HepG2 (cell line): ENCODE data around the gene STX4. TPM values are rescaled to one million over a fixed set of nuclear protein-coding genes. Genes with fewer than 3 reads are reported as not detected.

Experiments used
- CREB1 ChIP-seq, 2 experiments: fragments of 450-650 bp in 1 of 2; IDR thresholded peaks; 2 replicates each; pipeline ENCODE4 v1.6.1; 2016 to 2017; ENCODE audit warnings: control low read depth in 1 of 2, mild to moderate bottlenecking in 1 of 2, missing compliant biosample characterization in 1 of 2, missing genetic modification characterization in 1 of 2
- ELF4 ChIP-seq: sonication (generic); formaldehyde crosslinking; IDR thresholded peaks from 2 replicates; pipeline ENCODE4 v1.5.0; 2020; ENCODE audit warnings: missing genetic modification reagents, mild to moderate bottlenecking, moderate library complexity, borderline replicate concordance
- FOXK1 ChIP-seq: sonication (generic); formaldehyde crosslinking; IDR thresholded peaks from 2 replicates; pipeline ENCODE4 v1.4.0; 2020; ENCODE audit warnings: low read depth, missing genetic modification reagents, borderline replicate concordance
- HNF4G ChIP-seq, 2 experiments: sonication (generic) in 1 of 2; formaldehyde crosslinking in 1 of 2; IDR thresholded peaks; 2 replicates each; pipeline versions ENCODE4 v1.4.0 to v1.6.1; 2011 to 2020; ENCODE audit warnings: borderline replicate concordance in 2 of 2, low read depth in 2 of 2, mild to moderate bottlenecking in 2 of 2, low read length in 1 of 2, missing genetic modification reagents in 1 of 2, moderate library complexity in 1 of 2
- MYC ChIP-seq: sonication (generic); formaldehyde crosslinking; IDR thresholded peaks from 2 replicates; pipeline ENCODE4 v1.9.0; 2021; ENCODE audit warnings: missing genetic modification reagents, borderline replicate concordance
- NR3C1 ChIP-seq: sonication (generic); formaldehyde crosslinking; IDR thresholded peaks from 2 replicates; pipeline ENCODE4 v1.4.0; 2020; ENCODE audit warnings: missing genetic modification reagents
- PAXIP1 ChIP-seq: sonication (generic); formaldehyde crosslinking; conservative IDR thresholded peaks from 2 replicates; pipeline ENCODE4 v1.4.0; 2020; ENCODE audit warnings: mild to moderate bottlenecking, missing genetic modification reagents, moderate library complexity
- POGZ ChIP-seq: sonication (generic); formaldehyde crosslinking; IDR thresholded peaks from 2 replicates; pipeline ENCODE4 v1.4.0; 2020; ENCODE audit warnings: mild to moderate bottlenecking, missing genetic modification reagents
- RXRA ChIP-seq: sonication (generic); formaldehyde crosslinking; IDR thresholded peaks from 2 replicates; pipeline ENCODE4 v1.5.1; 2020; ENCODE audit warnings: missing genetic modification reagents
- ZFX ChIP-seq: sonication (generic); formaldehyde crosslinking; IDR thresholded peaks from 2 replicates; pipeline ENCODE4 v1.4.0; 2020; ENCODE audit warnings: mild to moderate bottlenecking, low read depth, missing genetic modification reagents, moderate library complexity
- ZMAT3 ChIP-seq: sonication (generic); formaldehyde crosslinking; conservative IDR thresholded peaks from 2 replicates; pipeline ENCODE4 v1.7.0; 2021; ENCODE audit warnings: missing genetic modification reagents
- ZNF780A ChIP-seq: sonication (generic); formaldehyde crosslinking; IDR thresholded peaks from 2 replicates; pipeline ENCODE4 v1.8.0; 2022; ENCODE audit warnings: mild to moderate bottlenecking, missing genetic modification reagents, moderate library complexity
- polyA plus RNA-seq, 8 experiments: library from polyadenylated mRNA; depleted of rRNA in 3 of 8; stranded (reverse) in 7 of 8; unstranded in 1 of 8; fragments of >200 nt; fragmentation: Illumina TruSeq in 4 of 8; extraction: Trizol in 4 of 8; gene quantifications; 2 replicates each; pipeline versions ENCODE4 v1.2.1 to v1.2.3, GENCODE V29; 2011 to 2016; ENCODE audit warnings: low read depth in 4 of 8, missing spikeins in 1 of 8, mixed read lengths in 1 of 8; ENCODE audit not compliant: insufficient read depth in 1 of 8
- total RNA-seq, 5 experiments: library from RNA; depleted of rRNA; stranded (reverse); fragments of >200 nt; fragmentation: Illumina TruSeq; extraction: Trizol; gene quantifications; 2 replicates each; pipeline ENCODE4 v1.2.3, GENCODE V29; 2016; ENCODE audit warnings: low read depth in 1 of 5
- TF ChIP-seq, protein P1 (sequence below): sonication (generic); formaldehyde crosslinking; IDR thresholded peaks from one replicate; pipeline ENCODE4 v1.5.1; 2020; ENCODE audit warnings: mild to moderate bottlenecking, missing genetic modification reagents; ENCODE audit errors: not compliant biosample characterization
- TF ChIP-seq, protein P2 (sequence below): sonication (generic); formaldehyde crosslinking; IDR thresholded peaks from 2 replicates; pipeline ENCODE4 v1.4.0; 2020; ENCODE audit warnings: missing genetic modification reagents

Gene STX4
- total and polyA plus RNA-seq, 2 of the 13 experiments (the other 11 are each of a cell fraction or from before 2014, with no cell fraction given), result 29.2 to 34.6 TPM

- TF ChIP-seq, protein P1, sequence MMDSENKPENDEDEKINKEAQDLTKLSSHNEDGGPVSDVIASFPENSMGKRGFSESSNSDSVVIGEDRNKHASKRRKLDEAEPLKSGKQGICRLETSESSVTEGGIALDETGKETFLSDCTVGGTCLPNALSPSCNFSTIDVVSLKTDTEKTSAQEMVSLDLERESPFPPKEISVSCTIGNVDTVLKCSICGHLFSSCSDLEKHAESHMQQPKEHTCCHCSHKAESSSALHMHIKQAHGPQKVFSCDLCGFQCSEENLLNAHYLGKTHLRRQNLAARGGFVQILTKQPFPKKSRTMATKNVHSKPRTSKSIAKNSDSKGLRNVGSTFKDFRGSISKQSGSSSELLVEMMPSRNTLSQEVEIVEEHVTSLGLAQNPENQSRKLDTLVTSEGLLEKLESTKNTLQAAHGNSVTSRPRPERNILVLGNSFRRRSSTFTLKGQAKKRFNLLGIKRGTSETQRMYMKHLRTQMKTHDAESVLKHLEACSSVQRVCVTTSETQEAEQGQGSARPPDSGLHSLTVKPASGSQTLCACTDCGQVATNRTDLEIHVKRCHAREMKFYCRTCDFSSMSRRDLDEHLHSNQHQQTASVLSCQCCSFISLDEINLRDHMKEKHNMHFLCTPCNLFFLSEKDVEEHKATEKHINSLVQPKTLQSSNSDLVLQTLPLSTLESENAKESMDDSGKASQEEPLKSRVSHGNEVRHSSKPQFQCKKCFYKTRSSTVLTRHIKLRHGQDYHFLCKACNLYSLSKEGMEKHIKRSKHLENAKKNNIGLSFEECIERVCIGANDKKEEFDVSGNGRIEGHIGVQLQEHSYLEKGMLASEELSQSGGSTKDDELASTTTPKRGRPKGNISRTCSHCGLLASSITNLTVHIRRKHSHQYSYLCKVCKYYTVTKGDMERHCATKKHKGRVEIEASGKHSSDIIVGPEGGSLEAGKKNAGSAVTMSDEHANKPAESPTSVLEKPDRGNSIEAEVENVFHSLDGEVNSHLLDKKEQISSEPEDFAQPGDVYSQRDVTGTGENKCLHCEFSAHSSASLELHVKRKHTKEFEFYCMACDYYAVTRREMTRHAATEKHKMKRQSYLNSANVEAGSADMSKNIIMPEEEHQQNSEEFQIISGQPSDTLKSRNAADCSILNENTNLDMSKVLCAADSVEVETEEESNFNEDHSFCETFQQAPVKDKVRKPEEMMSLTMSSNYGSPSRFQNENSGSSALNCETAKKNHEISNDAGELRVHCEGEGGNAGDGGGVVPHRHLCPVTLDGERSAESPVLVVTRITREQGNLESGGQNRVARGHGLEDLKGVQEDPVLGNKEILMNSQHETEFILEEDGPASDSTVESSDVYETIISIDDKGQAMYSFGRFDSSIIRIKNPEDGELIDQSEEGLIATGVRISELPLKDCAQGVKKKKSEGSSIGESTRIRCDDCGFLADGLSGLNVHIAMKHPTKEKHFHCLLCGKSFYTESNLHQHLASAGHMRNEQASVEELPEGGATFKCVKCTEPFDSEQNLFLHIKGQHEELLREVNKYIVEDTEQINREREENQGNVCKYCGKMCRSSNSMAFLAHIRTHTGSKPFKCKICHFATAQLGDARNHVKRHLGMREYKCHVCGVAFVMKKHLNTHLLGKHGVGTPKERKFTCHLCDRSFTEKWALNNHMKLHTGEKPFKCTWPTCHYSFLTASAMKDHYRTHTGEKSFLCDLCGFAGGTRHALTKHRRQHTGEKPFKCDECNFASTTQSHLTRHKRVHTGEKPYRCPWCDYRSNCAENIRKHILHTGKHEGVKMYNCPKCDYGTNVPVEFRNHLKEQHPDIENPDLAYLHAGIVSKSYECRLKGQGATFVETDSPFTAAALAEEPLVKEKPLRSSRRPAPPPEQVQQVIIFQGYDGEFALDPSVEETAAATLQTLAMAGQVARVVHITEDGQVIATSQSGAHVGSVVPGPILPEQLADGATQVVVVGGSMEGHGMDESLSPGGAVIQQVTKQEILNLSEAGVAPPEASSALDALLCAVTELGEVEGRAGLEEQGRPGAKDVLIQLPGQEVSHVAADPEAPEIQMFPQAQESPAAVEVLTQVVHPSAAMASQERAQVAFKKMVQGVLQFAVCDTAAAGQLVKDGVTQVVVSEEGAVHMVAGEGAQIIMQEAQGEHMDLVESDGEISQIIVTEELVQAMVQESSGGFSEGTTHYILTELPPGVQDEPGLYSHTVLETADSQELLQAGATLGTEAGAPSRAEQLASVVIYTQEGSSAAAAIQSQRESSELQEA (CRISPR knock-in tag), result no peak
- TF ChIP-seq ZNF780A (CRISPR knock-in tag), result no peak; the same call in 1 of the 2 replicates
- TF ChIP-seq NR3C1 (CRISPR knock-in tag), result no peak
- no peak; the same call in 1 of the 2 replicates for TF ChIP-seq PAXIP1 (CRISPR knock-in tag)
- TF ChIP-seq, protein P2, sequence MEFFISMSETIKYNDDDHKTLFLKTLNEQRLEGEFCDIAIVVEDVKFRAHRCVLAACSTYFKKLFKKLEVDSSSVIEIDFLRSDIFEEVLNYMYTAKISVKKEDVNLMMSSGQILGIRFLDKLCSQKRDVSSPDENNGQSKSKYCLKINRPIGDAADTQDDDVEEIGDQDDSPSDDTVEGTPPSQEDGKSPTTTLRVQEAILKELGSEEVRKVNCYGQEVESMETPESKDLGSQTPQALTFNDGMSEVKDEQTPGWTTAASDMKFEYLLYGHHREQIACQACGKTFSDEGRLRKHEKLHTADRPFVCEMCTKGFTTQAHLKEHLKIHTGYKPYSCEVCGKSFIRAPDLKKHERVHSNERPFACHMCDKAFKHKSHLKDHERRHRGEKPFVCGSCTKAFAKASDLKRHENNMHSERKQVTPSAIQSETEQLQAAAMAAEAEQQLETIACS (CRISPR knock-in tag), result peak; percentile 17; the same call in 1 of the 2 replicates
- peak; percentile 85; the same call in 1 of the 2 replicates for TF ChIP-seq ZFX (CRISPR knock-in tag)
- peak; percentile 41; the same call in 1 of the 2 replicates for TF ChIP-seq FOXK1 (CRISPR knock-in tag)
- TF ChIP-seq ZMAT3, result peak; percentile 43; the same call in 1 of the 2 replicates
- peak; percentile 92 for TF ChIP-seq MYC (CRISPR knock-in tag)
- TF ChIP-seq HNF4G (IDR thresholded peaks at IDR 0.05; ENCODE audit: borderline replicate concordance, low read depth, low read length), result peak; percentile 29; the same call in 1 of the 2 replicates
- no peak for TF ChIP-seq HNF4G (CRISPR knock-in tag; IDR thresholded peaks at IDR 0.05; ENCODE audit: borderline replicate concordance, low read depth)
- peak; percentile 53; the same call in 1 of the 2 replicates for TF ChIP-seq ELF4
- TF ChIP-seq CREB1 (IDR thresholded peaks at IDR 0.05), result no peak
- no peak for TF ChIP-seq CREB1 (CRISPR knock-in tag; IDR thresholded peaks at IDR 0.05)
- TF ChIP-seq POGZ, result peak; percentile 70
- no peak; the same call in 1 of the 2 replicates for TF ChIP-seq RXRA
Measured at GRCh38 chr16:31073142-31073969, 40.0 kb downstream of the STX4 start (continued).
